Measurements from ENCODE around the gene NOM1.

DNA sequence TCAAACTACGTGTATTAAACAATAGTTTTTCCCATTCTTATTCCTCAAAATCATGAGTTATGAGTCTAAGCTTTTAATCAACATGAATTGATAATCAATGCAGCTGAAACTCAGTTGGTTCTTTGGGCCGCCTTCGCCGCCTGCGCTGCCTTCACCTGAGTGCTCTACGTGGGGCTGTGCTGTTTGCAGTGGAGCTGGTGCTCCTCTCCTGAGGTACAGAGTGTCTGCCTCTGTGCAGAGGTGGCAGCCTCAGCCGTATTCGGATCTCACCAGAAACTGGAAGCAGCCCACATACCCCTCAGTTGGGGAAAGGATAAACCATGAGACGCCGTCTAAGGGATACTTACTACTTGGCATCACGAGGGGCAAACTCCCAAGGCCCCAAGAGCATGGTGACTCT lies 15.5 kb downstream of the NOM1 start:
- TF ChIP-seq, protein P1, sequence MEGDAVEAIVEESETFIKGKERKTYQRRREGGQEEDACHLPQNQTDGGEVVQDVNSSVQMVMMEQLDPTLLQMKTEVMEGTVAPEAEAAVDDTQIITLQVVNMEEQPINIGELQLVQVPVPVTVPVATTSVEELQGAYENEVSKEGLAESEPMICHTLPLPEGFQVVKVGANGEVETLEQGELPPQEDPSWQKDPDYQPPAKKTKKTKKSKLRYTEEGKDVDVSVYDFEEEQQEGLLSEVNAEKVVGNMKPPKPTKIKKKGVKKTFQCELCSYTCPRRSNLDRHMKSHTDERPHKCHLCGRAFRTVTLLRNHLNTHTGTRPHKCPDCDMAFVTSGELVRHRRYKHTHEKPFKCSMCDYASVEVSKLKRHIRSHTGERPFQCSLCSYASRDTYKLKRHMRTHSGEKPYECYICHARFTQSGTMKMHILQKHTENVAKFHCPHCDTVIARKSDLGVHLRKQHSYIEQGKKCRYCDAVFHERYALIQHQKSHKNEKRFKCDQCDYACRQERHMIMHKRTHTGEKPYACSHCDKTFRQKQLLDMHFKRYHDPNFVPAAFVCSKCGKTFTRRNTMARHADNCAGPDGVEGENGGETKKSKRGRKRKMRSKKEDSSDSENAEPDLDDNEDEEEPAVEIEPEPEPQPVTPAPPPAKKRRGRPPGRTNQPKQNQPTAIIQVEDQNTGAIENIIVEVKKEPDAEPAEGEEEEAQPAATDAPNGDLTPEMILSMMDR (IDR thresholded peaks at IDR 0.05): no peak
- TF ChIP-seq RCOR1 (IDR thresholded peaks at IDR 0.05; ENCODE audit: low read depth, low read length) (no peak), JUN (IDR thresholded peaks at IDR 0.05) (no peak), HMGXB4 (CRISPR knock-in tag; IDR thresholded peaks at IDR 0.05; ENCODE audit: borderline replicate concordance) (no peak), POLR2A (IDR thresholded peaks at IDR 0.05; ENCODE audit: low read length) (no peak), RAD21 (conservative IDR thresholded peaks at IDR 0.05 in 1 of 2, IDR thresholded peaks at IDR 0.05 in 1 of 2) (no peak), SREBF2 (IDR thresholded peaks at IDR 0.05) (no peak)

All from A549 (cell line).